K562 (cell line): Measurements from ENCODE around the gene HOOK1. TPM values are rescaled to one million over a fixed set of nuclear protein-coding genes. Genes with fewer than 3 reads are reported as not detected.

Experiments used
- ATAC-seq: fragments of 200-7000 bp; cut with Tn5 transposase; 3 replicates; pipeline ENCODE4 v1.9.1; 2020; ENCODE audit warnings: moderate library complexity
- BruUV-seq: library from RNA; stranded (reverse); fragments of 400-500 nt; replicated peaks from 2 replicates; lab custom pipeline; 2021; lab: Mats Ljungman, UMichigan
- CTCF ChIA-PET: fragments of 300-600 bp; formaldehyde crosslinking; extraction: SDS; loops from one replicate; lab custom pipeline; 2021; ENCODE audit warnings: low intra/inter-chr PET ratio; lab: Yijun Ruan, JAX
- POLR2A ChIA-PET: fragments of 300-600, 350-650 bp; sonication (Branson Sonifier 250); formaldehyde crosslinking; extraction: SDS; loops from one replicate; lab custom pipeline; 2021; ENCODE audit warnings: antibody characterized with exemption, inconsistent platforms; lab: Yijun Ruan, JAX
- DNase-seq, 4 experiments: peaks; one replicate each; pipeline versions ENCODE4 v3.0.0 to v3.0.0-alpha.2; 2011 to 2018; ENCODE audit warnings: low spot score in 3 of 4, mixed read lengths in 3 of 4; ENCODE audit errors: extremely low read depth in 1 of 4
- FAIRE-seq: peaks from 2 replicates; lab custom pipeline; 2011; peaks lifted over from hg19 to GRCh38; lab: Jason Lieb, UNC
- H2AFZ ChIP-seq: 2 replicates; pipeline ENCODE4 v1.6.0; 2011; ENCODE audit warnings: low read depth, low read length, control low read depth, inconsistent platforms
- H3K27ac ChIP-seq: fragments of 200-600 bp; 3 replicates; pipeline ENCODE4 v1.8.0; 2011; ENCODE audit warnings: low read depth, mild to moderate bottlenecking, control low read depth, inconsistent platforms, low read length, moderate library complexity, mixed read lengths; ENCODE audit errors: extremely low read depth
- H3K27me3 ChIP-seq, 2 experiments: fragments of 300-600 bp in 1 of 2; 2 replicates in 1 of 2; 3 replicates in 1 of 2; pipeline versions ENCODE4 v1.6.0 to v1.8.0; 2011; ENCODE audit warnings: inconsistent platforms in 2 of 2, low read length in 2 of 2, mild to moderate bottlenecking in 1 of 2, mixed read lengths in 1 of 2, moderate library complexity in 1 of 2; ENCODE audit not compliant: control insufficient read depth in 2 of 2, insufficient read depth in 2 of 2
- H3K36me3 ChIP-seq: fragments of 300-600 bp; 3 replicates; pipeline ENCODE4 v1.8.0; 2011; ENCODE audit warnings: mild to moderate bottlenecking, low read length, inconsistent platforms; ENCODE audit not compliant: control insufficient read depth, insufficient read depth
- H3K4me1 ChIP-seq, 2 experiments: fragments of 200-600 bp in 1 of 2; replicated peaks in 1 of 2; 2 replicates in 1 of 2; 3 replicates in 1 of 2; pipeline versions ENCODE4 v1.5.1 to v1.8.0; 2011; ENCODE audit warnings: inconsistent platforms in 2 of 2, low read length in 2 of 2, mild to moderate bottlenecking in 1 of 2, mixed read lengths in 1 of 2, moderate library complexity in 1 of 2; ENCODE audit not compliant: control insufficient read depth in 2 of 2, insufficient read depth in 2 of 2
- H3K4me2 ChIP-seq: 2 replicates; pipeline ENCODE4 v1.6.1; 2011; ENCODE audit warnings: low read length, control low read depth, inconsistent platforms, mixed read lengths; ENCODE audit not compliant: insufficient read depth
- H3K4me3 ChIP-seq: fragments of 200-600 bp; sonication (generic), shearing (Covaris generic); 2 replicates; pipeline ENCODE4 v1.5.1; 2016; ENCODE audit warnings: control low read depth, inconsistent platforms
- H3K79me2 ChIP-seq: fragments of 200-600 bp; 3 replicates; pipeline ENCODE4 v1.8.0; 2011; ENCODE audit warnings: low read length, inconsistent platforms; ENCODE audit not compliant: control insufficient read depth, insufficient read depth
- H3K9ac ChIP-seq, 2 experiments: 2 replicates each; pipeline versions ENCODE4 v1.6.0 to v1.6.1; 2011; ENCODE audit warnings: low read depth in 2 of 2, low read length in 2 of 2, control low read depth in 1 of 2, inconsistent platforms in 1 of 2, mild to moderate bottlenecking in 1 of 2, mixed read lengths in 1 of 2; ENCODE audit not compliant: insufficient read depth in 1 of 2
- H3K9me1 ChIP-seq: one replicate; pipeline ENCODE4 v1.6.0; 2011; ENCODE audit warnings: inconsistent platforms, mild to moderate bottlenecking, low read length, moderate library complexity; ENCODE audit not compliant: control insufficient read depth, insufficient read depth
- H3K9me3 ChIP-seq: replicated peaks from 2 replicates; pipeline ENCODE4 v1.5.1; 2011; ENCODE audit warnings: low read depth, low read length, inconsistent platforms; ENCODE audit not compliant: control insufficient read depth, insufficient read depth
- H4K20me1 ChIP-seq: replicated peaks from 2 replicates; pipeline ENCODE4 v1.6.1; 2011; ENCODE audit warnings: low read length, inconsistent platforms, mixed read lengths; ENCODE audit not compliant: control insufficient read depth, insufficient read depth
- CBFA2T3 ChIP-seq: fragments of 450-650 bp; IDR thresholded peaks from 2 replicates; pipeline ENCODE4 v1.6.1; 2017
- IRF2 ChIP-seq: sonication (generic); formaldehyde crosslinking; IDR thresholded peaks from 2 replicates; pipeline ENCODE4 v1.8.1; 2022; ENCODE audit warnings: mild to moderate bottlenecking, missing genetic modification reagents
- TEAD1 ChIP-seq, 2 experiments: fragments of 450-650 bp in 1 of 2; sonication (generic) in 1 of 2; formaldehyde crosslinking; IDR thresholded peaks; 2 replicates each; pipeline versions ENCODE4 v1.4.0 to v1.8.0; 2020 to 2022; ENCODE audit warnings: mild to moderate bottlenecking in 2 of 2, missing genetic modification reagents in 1 of 2
- ZBTB12 ChIP-seq: fragments of 250-450 bp; sonication (Bioruptor Pico); IDR thresholded peaks from 2 replicates; pipeline ENCODE4 v1.4.0; 2020
- WGBS: fragments of 100-300 bp; shearing (Covaris generic); methylation state at CpG from one replicate; pipeline ENCODE4 v1.1.6; 2016; ENCODE audit warnings: low coverage, mixed read lengths; ENCODE audit not compliant: insufficient coverage; ENCODE audit errors: missing lambda C conversion rate; 5-methylcytosine and 5-hydroxymethylcytosine counted together
- in situ Hi-C: fragments of 300-500 bp; cut with MboI; formaldehyde crosslinking; loops from 4 replicates; pipeline ENCODE4 v1.15.0; 2018; ENCODE audit warnings: inconsistent platforms, mixed read lengths
- intact Hi-C: fragments of 100-400 bp; cut with micrococcal nuclease; formaldehyde crosslinking; loops from 2 replicates; pipeline ENCODE4 v1.14.2; 2022
- polyA plus RNA-seq, 8 experiments: library from polyadenylated mRNA; depleted of rRNA in 4 of 8; stranded (reverse) in 5 of 8; unstranded in 3 of 8; fragments of >200 nt; fragmentation: Nextera tagmentation in 2 of 8; fragmentation: Illumina TruSeq in 1 of 8; extraction: Ambion mirVana in 2 of 8; extraction: Trizol in 1 of 8; gene quantifications; 2 replicates each; pipeline versions ENCODE4 v1.2.1 to v1.2.3, GENCODE V29; 2011 to 2014; ENCODE audit warnings: inconsistent platforms in 1 of 8, missing spikeins in 1 of 8
- total RNA-seq, 7 experiments: library from RNA; depleted of rRNA in 6 of 7; stranded (reverse); fragments of >200 nt in 6 of 7; fragmentation: Illumina TruSeq in 2 of 7; extraction: Trizol in 2 of 7; gene quantifications; 2 replicates each; pipeline versions ENCODE4 v1.2.1 to v1.2.3, GENCODE V29; 2011 to 2021; ENCODE audit warnings: low replicate concordance in 1 of 7

Gene HOOK1
- total and polyA plus RNA-seq, 9 of the 15 experiments (the other 6 are each of a cell fraction or from before 2014, with no cell fraction given): 0.11 to 0.18 TPM; not detected in 7

- BruUV-seq: no TSS peak
- ATAC-seq (no peak), DNase-seq (peak in 1 of 4 experiments; percentile 16), FAIRE-seq (no peak)
- Histone ChIP-seq H3K4me1 (peaks cover 0 to 7% of the 10 kb centered on the region in 2 experiments; a peak in 1 of 5 replicates), H3K9me3 (no peaks in the 10 kb centered on the region), H3K79me2 (no peaks in the 10 kb centered on the region), H3K9ac (no peak overlapping the region), H3K9me1 (no peaks in the 10 kb centered on the region), H3K36me3 (no peaks in the 10 kb centered on the region), H4K20me1 (no peaks in the 10 kb centered on the region), H3K4me3 (no peak overlapping the region), H3K27me3 (peaks cover 5 to 11% of the 10 kb centered on the region in 2 experiments; a peak in 2 of 5 replicates), H3K27ac (no peak overlapping the region; the same call in 2 of the 3 replicates), H2AFZ (no peak overlapping the region), H3K4me2 (no peak overlapping the region; the same call in 1 of the 2 replicates)
- 5% methylated on average over 10 of the region's 10 CpGs for WGBS
- intact Hi-C loops (no loop called here), in situ Hi-C loops (loop anchor here (10.0 to 25.0 kb wide), 2 partner anchors 1024 to 1257 kb away; no protein-coding TSS in a partner anchor)
- ChIA-PET CTCF (no interaction called here), POLR2A (interaction anchor here (1.0 kb wide), 1 partner anchor 14 kb away, joined by 3 read pairs; no protein-coding TSS in a partner anchor)
- TF ChIP-seq ZBTB12: no peak
- TF ChIP-seq CBFA2T3: peak; percentile 23; the same call in 1 of the 2 replicates
- 0 out of 4 replicates have a peak, but pooled peaks of 1 of the 2 experiments have one; percentile 10 for TF ChIP-seq TEAD1 (CRISPR knock-in tag; IDR thresholded peaks at IDR 0.05)
- TF ChIP-seq IRF2: no peak
These were observed 45.7 kb upstream of the HOOK1 start for GRCh38 chr1:59768792-59769735.
